A549 (cell line): Measurements from ENCODE around the gene HDAC5.

Experiments
- CHD2 ChIP-seq: fragments of 150-350 bp; IDR thresholded peaks from 2 replicates; pipeline ENCODE4 v1.6.1; 2014; ENCODE audit warnings: low read length; ENCODE audit not compliant: partially characterized antibody
- NFE2L2 ChIP-seq: fragments of 150-350 bp; conservative IDR thresholded peaks from 2 replicates; pipeline ENCODE4 v1.6.1; 2014; ENCODE audit warnings: low read length
- POLR2A ChIP-seq: IDR thresholded peaks from 2 replicates; pipeline ENCODE4 v1.6.1; 2012; ENCODE audit warnings: mild to moderate bottlenecking, low read length
- RAD21 ChIP-seq, 2 experiments: fragments of >200 bp in 1 of 2; sonication (Bioruptor Twin) in 1 of 2; formaldehyde crosslinking in 1 of 2; IDR thresholded peaks in 1 of 2; conservative IDR thresholded peaks in 1 of 2; 2 replicates in 1 of 2; 3 replicates in 1 of 2; pipeline ENCODE4 v1.6.1; 2012 to 2018; ENCODE audit warnings: inconsistent platforms in 1 of 2
- TP53 ChIP-seq: fragments of 250-450 bp; sonication (Bioruptor Pico); IDR thresholded peaks from 2 replicates; pipeline ENCODE4 v1.5.0; 2021; ENCODE audit warnings: mild to moderate bottlenecking, moderate library complexity
- TF ChIP-seq, protein P1 (sequence below): fragments of 200-600 bp; sonication (generic); IDR thresholded peaks from 2 replicates; pipeline ENCODE4 v1.6.1; 2016; ENCODE audit warnings: antibody characterized with exemption, mild to moderate bottlenecking, moderate library complexity
- TF ChIP-seq, protein P2 (sequence below): fragments of >200 bp; sonication (Bioruptor Twin); formaldehyde crosslinking; IDR thresholded peaks from 3 replicates; pipeline ENCODE4 v1.5.1; 2016
- TF ChIP-seq, protein P3 (sequence below): fragments of 250-450 bp; sonication (Bioruptor Pico); IDR thresholded peaks from 2 replicates; pipeline ENCODE4 v1.5.0; 2020; ENCODE audit warnings: low read depth, mild to moderate bottlenecking, moderate library complexity
- TF ChIP-seq, protein P4 (sequence below): fragments of 250-450 bp; sonication (Bioruptor Pico); IDR thresholded peaks from 2 replicates; pipeline ENCODE4 v1.5.0; 2021; ENCODE audit warnings: mild to moderate bottlenecking, moderate library complexity, borderline replicate concordance

DNA sequence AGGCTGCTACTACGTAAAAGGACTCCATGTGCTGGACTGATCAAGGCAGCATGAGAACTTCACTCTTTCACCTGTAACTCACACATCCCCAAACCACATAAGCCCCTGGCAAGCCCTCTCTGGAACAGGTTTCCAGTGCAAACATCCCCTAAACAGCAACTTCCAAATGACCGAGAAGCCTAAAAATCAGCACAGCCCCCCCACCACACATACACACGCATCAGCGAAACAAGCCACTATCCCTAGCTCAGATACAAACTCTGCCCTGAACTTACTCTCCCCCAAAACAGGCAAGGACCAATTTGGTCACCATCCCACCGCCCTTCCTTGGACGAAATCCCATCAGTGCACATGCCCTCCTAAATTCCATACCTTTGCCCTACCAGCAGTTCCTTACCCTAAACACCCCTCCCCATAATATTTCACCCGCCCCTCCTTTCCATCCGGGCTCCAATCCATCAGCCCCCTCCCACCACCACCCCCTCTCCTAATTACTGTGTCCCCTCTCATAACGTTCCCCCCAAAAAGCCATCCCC lies 57.7 kb downstream of the HDAC5 start:
- TF ChIP-seq NFE2L2, result no peak
- no peak for TF ChIP-seq CHD2
- TF ChIP-seq, protein P1, sequence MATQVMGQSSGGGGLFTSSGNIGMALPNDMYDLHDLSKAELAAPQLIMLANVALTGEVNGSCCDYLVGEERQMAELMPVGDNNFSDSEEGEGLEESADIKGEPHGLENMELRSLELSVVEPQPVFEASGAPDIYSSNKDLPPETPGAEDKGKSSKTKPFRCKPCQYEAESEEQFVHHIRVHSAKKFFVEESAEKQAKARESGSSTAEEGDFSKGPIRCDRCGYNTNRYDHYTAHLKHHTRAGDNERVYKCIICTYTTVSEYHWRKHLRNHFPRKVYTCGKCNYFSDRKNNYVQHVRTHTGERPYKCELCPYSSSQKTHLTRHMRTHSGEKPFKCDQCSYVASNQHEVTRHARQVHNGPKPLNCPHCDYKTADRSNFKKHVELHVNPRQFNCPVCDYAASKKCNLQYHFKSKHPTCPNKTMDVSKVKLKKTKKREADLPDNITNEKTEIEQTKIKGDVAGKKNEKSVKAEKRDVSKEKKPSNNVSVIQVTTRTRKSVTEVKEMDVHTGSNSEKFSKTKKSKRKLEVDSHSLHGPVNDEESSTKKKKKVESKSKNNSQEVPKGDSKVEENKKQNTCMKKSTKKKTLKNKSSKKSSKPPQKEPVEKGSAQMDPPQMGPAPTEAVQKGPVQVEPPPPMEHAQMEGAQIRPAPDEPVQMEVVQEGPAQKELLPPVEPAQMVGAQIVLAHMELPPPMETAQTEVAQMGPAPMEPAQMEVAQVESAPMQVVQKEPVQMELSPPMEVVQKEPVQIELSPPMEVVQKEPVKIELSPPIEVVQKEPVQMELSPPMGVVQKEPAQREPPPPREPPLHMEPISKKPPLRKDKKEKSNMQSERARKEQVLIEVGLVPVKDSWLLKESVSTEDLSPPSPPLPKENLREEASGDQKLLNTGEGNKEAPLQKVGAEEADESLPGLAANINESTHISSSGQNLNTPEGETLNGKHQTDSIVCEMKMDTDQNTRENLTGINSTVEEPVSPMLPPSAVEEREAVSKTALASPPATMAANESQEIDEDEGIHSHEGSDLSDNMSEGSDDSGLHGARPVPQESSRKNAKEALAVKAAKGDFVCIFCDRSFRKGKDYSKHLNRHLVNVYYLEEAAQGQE, result no peak
- TF ChIP-seq TP53 (CRISPR knock-in tag), result no peak
- TF ChIP-seq, protein P2, sequence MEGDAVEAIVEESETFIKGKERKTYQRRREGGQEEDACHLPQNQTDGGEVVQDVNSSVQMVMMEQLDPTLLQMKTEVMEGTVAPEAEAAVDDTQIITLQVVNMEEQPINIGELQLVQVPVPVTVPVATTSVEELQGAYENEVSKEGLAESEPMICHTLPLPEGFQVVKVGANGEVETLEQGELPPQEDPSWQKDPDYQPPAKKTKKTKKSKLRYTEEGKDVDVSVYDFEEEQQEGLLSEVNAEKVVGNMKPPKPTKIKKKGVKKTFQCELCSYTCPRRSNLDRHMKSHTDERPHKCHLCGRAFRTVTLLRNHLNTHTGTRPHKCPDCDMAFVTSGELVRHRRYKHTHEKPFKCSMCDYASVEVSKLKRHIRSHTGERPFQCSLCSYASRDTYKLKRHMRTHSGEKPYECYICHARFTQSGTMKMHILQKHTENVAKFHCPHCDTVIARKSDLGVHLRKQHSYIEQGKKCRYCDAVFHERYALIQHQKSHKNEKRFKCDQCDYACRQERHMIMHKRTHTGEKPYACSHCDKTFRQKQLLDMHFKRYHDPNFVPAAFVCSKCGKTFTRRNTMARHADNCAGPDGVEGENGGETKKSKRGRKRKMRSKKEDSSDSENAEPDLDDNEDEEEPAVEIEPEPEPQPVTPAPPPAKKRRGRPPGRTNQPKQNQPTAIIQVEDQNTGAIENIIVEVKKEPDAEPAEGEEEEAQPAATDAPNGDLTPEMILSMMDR, result no peak
- TF ChIP-seq, protein P3, sequence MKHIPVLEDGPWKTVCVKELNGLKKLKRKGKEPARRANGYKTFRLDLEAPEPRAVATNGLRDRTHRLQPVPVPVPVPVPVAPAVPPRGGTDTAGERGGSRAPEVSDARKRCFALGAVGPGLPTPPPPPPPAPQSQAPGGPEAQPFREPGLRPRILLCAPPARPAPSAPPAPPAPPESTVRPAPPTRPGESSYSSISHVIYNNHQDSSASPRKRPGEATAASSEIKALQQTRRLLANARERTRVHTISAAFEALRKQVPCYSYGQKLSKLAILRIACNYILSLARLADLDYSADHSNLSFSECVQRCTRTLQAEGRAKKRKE (CRISPR knock-in tag), result no peak
- TF ChIP-seq, protein P4, sequence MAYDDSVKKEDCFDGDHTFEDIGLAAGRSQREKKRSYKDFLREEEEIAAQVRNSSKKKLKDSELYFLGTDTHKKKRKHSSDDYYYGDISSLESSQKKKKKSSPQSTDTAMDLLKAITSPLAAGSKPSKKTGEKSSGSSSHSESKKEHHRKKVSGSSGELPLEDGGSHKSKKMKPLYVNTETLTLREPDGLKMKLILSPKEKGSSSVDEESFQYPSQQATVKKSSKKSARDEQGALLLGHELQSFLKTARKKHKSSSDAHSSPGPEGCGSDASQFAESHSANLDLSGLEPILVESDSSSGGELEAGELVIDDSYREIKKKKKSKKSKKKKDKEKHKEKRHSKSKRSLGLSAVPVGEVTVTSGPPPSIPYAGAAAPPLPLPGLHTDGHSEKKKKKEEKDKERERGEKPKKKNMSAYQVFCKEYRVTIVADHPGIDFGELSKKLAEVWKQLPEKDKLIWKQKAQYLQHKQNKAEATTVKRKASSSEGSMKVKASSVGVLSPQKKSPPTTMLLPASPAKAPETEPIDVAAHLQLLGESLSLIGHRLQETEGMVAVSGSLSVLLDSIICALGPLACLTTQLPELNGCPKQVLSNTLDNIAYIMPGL (CRISPR knock-in tag), result no peak
- no peak for TF ChIP-seq POLR2A
- no peak for TF ChIP-seq RAD21 (conservative IDR thresholded peaks at IDR 0.05 in 1 of 2, IDR thresholded peaks at IDR 0.05 in 1 of 2)
